Left colon (tissue), 2 donors: ENCODE measurements around the gene AKAP5. TPM values are rescaled to one million over a fixed set of nuclear protein-coding genes. Genes with fewer than 3 reads are reported as not detected.

Experiments
- ATAC-seq: fragments of 200-7000 bp; cut with Tn5 transposase; one replicate; pipeline ENCODE4 v1.9.1; 2020; ENCODE audit warnings: mild to moderate bottlenecking, moderate library complexity
- DNase-seq, 2 donors: peaks; one replicate each; pipeline ENCODE4 v3.0.0-alpha.2; 2020
- intact Hi-C, 2 donors: fragments of 100-400 bp; cut with DNase I in 1 of 2; cut with micrococcal nuclease in 1 of 2; formaldehyde crosslinking; loops; one replicate each; pipeline versions ENCODE4 v1.11.2 to v1.14.0; 2022; cut with DNase I, micrococcal nuclease
- total RNA-seq, 2 donors: library from RNA; stranded (reverse); fragmentation: NEBNext Ultra II Directional; extraction: Animal tissue kit (Norgen Biotek cat#: 25700); gene quantifications; one replicate each; pipeline ENCODE4 v1.2.1, GENCODE V29; 2021
- donor health status: DM: no; HTN: no; CAD: no.
- donor health status: DM: yes; HTN: yes; CAD: no.

AKAP5 gene
- total RNA-seq, 2 donors from 2014 or later: 11.9 to 14.2 TPM

- DNase-seq (no peak), ATAC-seq (no peak)
- intact Hi-C loops: no loop called here
Observed at GRCh38 chr14:64450255-64450654, 15.0 kb upstream of the AKAP5 start.

- intact Hi-C loops: no loop called here
- DNase-seq (no peak), ATAC-seq (no peak)
Observed at GRCh38 chr14:64454671-64455070, 10.6 kb upstream of the AKAP5 start.

GRCh38 chr14:64459405-64460136, 5.7 kb upstream of the AKAP5 start:
- intact Hi-C loops: no loop called here
- ATAC-seq (peak; percentile 56), DNase-seq (no peak)

- intact Hi-C loops: no loop called here
- ATAC-seq (no peak), DNase-seq (no peak)
Observed at GRCh38 chr14:64461221-64461620, 4.1 kb upstream of the AKAP5 start.

- ATAC-seq (no peak), DNase-seq (no peak)
- intact Hi-C loops: no loop called here
Observed at GRCh38 chr14:64463195-64463594, 2.1 kb upstream of the AKAP5 start.

- intact Hi-C loops: no loop called here
Observed at GRCh38 chr14:64463873-64464272, 1.4 kb upstream of the AKAP5 start.

GRCh38 chr14:64464651-64465050, 648 bp upstream of the AKAP5 start:
- no peak for DNase-seq
- ATAC-seq: peak; percentile 31
- intact Hi-C loops: no loop called here

More at GRCh38 chr14:64463873-64464272, 1.4 kb upstream of the AKAP5 start:
- ATAC-seq (no peak), DNase-seq (no peak)

- DNase-seq (peak in 1 of 2 donors; percentile 24), ATAC-seq (peak; percentile 29)
- intact Hi-C loops: no loop called here
Observed at GRCh38 chr14:64465831-64466554, 694 bp downstream of the AKAP5 start.

- DNase-seq (no peak), ATAC-seq (no peak)
- intact Hi-C loops: no loop called here
Observed at GRCh38 chr14:64467101-64467500, 1.8 kb downstream of the AKAP5 start.

- no peak for DNase-seq
- intact Hi-C loops: no loop called here
Observed at GRCh38 chr14:64467566-64467965, 2.3 kb downstream of the AKAP5 start.

GRCh38 chr14:64468451-64468850, 3.2 kb downstream of the AKAP5 start:
- intact Hi-C loops: no loop called here
- ATAC-seq: no peak
- no peak for DNase-seq

More at GRCh38 chr14:64467566-64467965, 2.3 kb downstream of the AKAP5 start:
- peak; percentile 28 for ATAC-seq

GRCh38 chr14:64474041-64474440, 8.7 kb downstream of the AKAP5 start:
- ATAC-seq (no peak), DNase-seq (no peak)
- intact Hi-C loops: no loop called here

GRCh38 chr14:64474698-64475097, 9.4 kb downstream of the AKAP5 start:
- ATAC-seq (no peak), DNase-seq (no peak)
- intact Hi-C loops: no loop called here

GRCh38 chr14:64475585-64476273, 10.4 kb downstream of the AKAP5 start:
- intact Hi-C loops: no loop called here
- no peak for DNase-seq
- peak; percentile 88 for ATAC-seq

- DNase-seq (no peak), ATAC-seq (no peak)
- intact Hi-C loops: no loop called here
Observed at GRCh38 chr14:64476438-64476837, 11.1 kb downstream of the AKAP5 start.

GRCh38 chr14:64478634-64479250, 13.4 kb downstream of the AKAP5 start:
- ATAC-seq (no peak), DNase-seq (no peak)
- intact Hi-C loops: no loop called here

- DNase-seq: no peak
- peak; percentile 90 for ATAC-seq
- intact Hi-C loops: no loop called here
Observed at GRCh38 chr14:64488590-64489099, 23.3 kb downstream of the AKAP5 start.

- ATAC-seq (no peak), DNase-seq (no peak)
- intact Hi-C loops: no loop called here
Observed at GRCh38 chr14:64491637-64492036, 26.3 kb downstream of the AKAP5 start.

GRCh38 chr14:64493455-64493854, 28.2 kb downstream of the AKAP5 start:
- intact Hi-C loops: no loop called here
- ATAC-seq (no peak), DNase-seq (no peak)
